ENCODE data around the gene DCTN2.

DNA sequence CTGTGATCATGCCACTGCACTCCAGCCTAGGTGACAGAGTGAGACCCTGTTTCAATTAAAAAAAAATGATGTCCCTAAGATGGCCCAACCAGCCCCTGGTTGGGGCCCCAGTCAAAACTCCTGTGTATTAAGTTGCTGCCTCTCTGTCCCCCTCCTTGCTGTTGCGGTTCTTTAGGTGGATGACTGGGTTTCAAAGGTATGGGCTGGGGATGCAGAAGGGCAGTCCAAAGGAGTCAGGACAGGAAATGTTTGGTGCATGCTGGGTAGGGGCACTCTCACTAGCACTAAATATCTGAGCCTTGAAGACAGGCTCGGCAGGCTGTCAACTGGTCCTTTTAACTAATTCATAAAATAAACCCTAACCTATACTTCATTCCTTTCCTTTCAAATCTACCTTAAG is 32.0 kb upstream of the DCTN2 start:
- no peak for TF ChIP-seq YY1 (IDR thresholded peaks at IDR 0.05; ENCODE audit: insufficient read depth, insufficient read length)
- no peak for TF ChIP-seq SUZ12 (IDR thresholded peaks at IDR 0.05; ENCODE audit: extremely low read depth, insufficient read depth, insufficient read length)
- TF ChIP-seq ZNF274 (IDR thresholded peaks at IDR 0.05; ENCODE audit: low read depth, low read length): no peak
